Testis (tissue), 2 donors: Measurements from ENCODE around the gene MYO18A.

ENCODE experiments used
- CTCF ChIP-seq, 3 experiments: fragments of 450-650 bp in 2 of 3; fragments of 200-600 bp in 1 of 3; sonication (generic) in 1 of 3; IDR thresholded peaks; one replicate each; pipeline ENCODE4 v1.5.1; 2016 to 2019; ENCODE audit warnings: antibody characterized with exemption in 3 of 3, mild to moderate bottlenecking in 2 of 3, moderate library complexity in 1 of 3
- POLR2A ChIP-seq: fragments of 450-650 bp; IDR thresholded peaks from one replicate; pipeline ENCODE4 v1.6.1; 2017; ENCODE audit warnings: antibody characterized with exemption, mild to moderate bottlenecking, moderate library complexity

GRCh38 chr17:29096094-29096493 is 84.1 kb downstream of the MYO18A start:
- TF ChIP-seq CTCF (IDR thresholded peaks at IDR 0.05) (no peak), POLR2A (no peak)
